SK-N-SH (cell line): ENCODE data around the gene SLC25A24. TPM values are rescaled to one million over a fixed set of nuclear protein-coding genes. Genes with fewer than 3 reads are reported as not detected.

Experiments
- CTCF ChIA-PET: fragments of 300-600, 350-600 bp; formaldehyde crosslinking; extraction: SDS; loops from one replicate; lab custom pipeline; 2021; lab: Yijun Ruan, JAX
- POLR2A ChIA-PET: fragments of 350-600 bp; sonication (Branson Sonifier 250); formaldehyde crosslinking; extraction: SDS; loops from one replicate; lab custom pipeline; 2020; ENCODE audit warnings: antibody characterized with exemption, inconsistent platforms; lab: Yijun Ruan, JAX
- DNase-seq: peaks from one replicate; pipeline ENCODE4 v3.0.0; 2012
- H2AFZ ChIP-seq: fragments of 200-600 bp; sonication (generic); 2 replicates; pipeline ENCODE4 v1.8.1; 2016; ENCODE audit warnings: antibody characterized with exemption, mild to moderate bottlenecking, low read depth
- H3F3A ChIP-seq: fragments of 200-600 bp; sonication (generic); replicated peaks from 2 replicates; pipeline ENCODE3; 2016; ENCODE audit warnings: antibody characterized with exemption, mild to moderate bottlenecking; ENCODE audit not compliant: insufficient read depth
- H3K27ac ChIP-seq, 2 experiments: fragments of 200-500 bp in 1 of 2; fragments of 200-600 bp in 1 of 2; sonication (Bioruptor generic) in 1 of 2; sonication (generic), shearing (Covaris generic) in 1 of 2; 2 replicates each; pipeline versions ENCODE4 v1.5.1 to v1.6.1; 2014 to 2016; ENCODE audit warnings: low read depth in 2 of 2, inconsistent platforms in 1 of 2, low read length in 1 of 2, mild to moderate bottlenecking in 1 of 2, mixed read lengths in 1 of 2
- H3K27me3 ChIP-seq: fragments of 200-600 bp; sonication (generic), shearing (Covaris generic); 2 replicates; pipeline ENCODE4 v1.6.1; 2016; ENCODE audit warnings: mixed run types; ENCODE audit not compliant: insufficient read depth
- H3K36me3 ChIP-seq, 2 experiments: fragments of 200-500 bp in 1 of 2; fragments of 200-600 bp in 1 of 2; sonication (Bioruptor generic) in 1 of 2; sonication (generic) in 1 of 2; replicated peaks in 1 of 2; 2 replicates each; pipeline versions ENCODE3 to v1.5.1; 2014 to 2016; ENCODE audit warnings: low read length in 1 of 2, mild to moderate bottlenecking in 1 of 2; ENCODE audit not compliant: insufficient read depth in 2 of 2, control insufficient read depth in 1 of 2
- H3K4me1 ChIP-seq, 2 experiments: fragments of 200-500 bp in 1 of 2; fragments of 200-600 bp in 1 of 2; sonication (Bioruptor generic) in 1 of 2; sonication (generic), shearing (Covaris generic) in 1 of 2; 2 replicates each; pipeline versions ENCODE4 v1.5.1 to v1.6.1; 2014 to 2016; ENCODE audit warnings: low read depth in 1 of 2, low read length in 1 of 2, mixed run types in 1 of 2; ENCODE audit not compliant: insufficient read depth in 2 of 2, control insufficient read depth in 1 of 2
- H3K4me2 ChIP-seq: fragments of 200-600 bp; sonication (generic), shearing (Covaris generic); 2 replicates; pipeline ENCODE4 v1.6.1; 2017; ENCODE audit warnings: mixed run types
- H3K4me3 ChIP-seq, 2 experiments: fragments of 200-500 bp in 1 of 2; fragments of 200-600 bp in 1 of 2; sonication (Bioruptor generic) in 1 of 2; sonication (generic), shearing (Covaris generic) in 1 of 2; 2 replicates each; pipeline versions ENCODE4 v1.5.1 to v1.8.1; 2014 to 2016; ENCODE audit warnings: low read depth in 2 of 2, inconsistent platforms in 1 of 2, low read length in 1 of 2, mild to moderate bottlenecking in 1 of 2, mixed read lengths in 1 of 2, moderate library complexity in 1 of 2
- H3K79me2 ChIP-seq: fragments of 200-600 bp; sonication (generic); 2 replicates; pipeline ENCODE4 v1.8.1; 2017; ENCODE audit warnings: mild to moderate bottlenecking; ENCODE audit not compliant: insufficient read depth
- H3K9ac ChIP-seq: fragments of 200-600 bp; sonication (generic); 2 replicates; pipeline ENCODE4 v1.6.1; 2017; ENCODE audit warnings: mixed run types
- H3K9me2 ChIP-seq: fragments of 200-600 bp; sonication (generic); 2 replicates; pipeline ENCODE4 v1.6.1; 2017; ENCODE audit warnings: mixed run types
- H3K9me3 ChIP-seq: fragments of 200-600 bp; sonication (generic); 2 replicates; pipeline ENCODE4 v1.6.1; 2017; ENCODE audit warnings: mixed run types, mild to moderate bottlenecking, moderate library complexity
- H4K20me1 ChIP-seq: fragments of 200-600 bp; sonication (generic); 2 replicates; pipeline ENCODE4 v1.6.1; 2017; ENCODE audit warnings: mild to moderate bottlenecking, mixed run types; ENCODE audit not compliant: insufficient read depth
- ELF1 ChIP-seq: IDR thresholded peaks from 2 replicates; pipeline ENCODE4 v1.4.0; 2012
- EZH2phosphoT487 ChIP-seq: fragments of 200-600 bp; sonication (generic); IDR thresholded peaks from 2 replicates; pipeline ENCODE4 v1.6.1; 2017; ENCODE audit warnings: low read depth, mixed run types, mild to moderate bottlenecking, antibody characterized with exemption, moderate library complexity, borderline replicate concordance
- FOXJ3 ChIP-seq: sonication (generic); formaldehyde crosslinking; IDR thresholded peaks from 2 replicates; pipeline ENCODE4 v1.5.1; 2020; ENCODE audit warnings: mild to moderate bottlenecking, missing genetic modification reagents
- MEF2A ChIP-seq: IDR thresholded peaks from 2 replicates; pipeline ENCODE4 v1.4.0; 2012; ENCODE audit warnings: low read depth, borderline replicate concordance
- MXI1 ChIP-seq: IDR thresholded peaks from 2 replicates; pipeline ENCODE4 v1.6.1; 2012; ENCODE audit warnings: mild to moderate bottlenecking, low read depth, low read length, improper control_type of control experiment
- NFIC ChIP-seq: IDR thresholded peaks from 2 replicates; pipeline ENCODE4 v1.4.0; 2012; ENCODE audit warnings: borderline replicate concordance
- NRF1 ChIP-seq: IDR thresholded peaks from 2 replicates; pipeline ENCODE4 v1.6.1; 2012; ENCODE audit warnings: low read depth, mild to moderate bottlenecking, low read length
- POLR2AphosphoS5 ChIP-seq: IDR thresholded peaks from 2 replicates; pipeline ENCODE4 v1.6.1; 2012; ENCODE audit warnings: low read depth, low read length
- RAD21 ChIP-seq: IDR thresholded peaks from 2 replicates; pipeline ENCODE4 v1.6.1; 2012; ENCODE audit warnings: mild to moderate bottlenecking, low read length
- RFX5 ChIP-seq: IDR thresholded peaks from 2 replicates; pipeline ENCODE4 v1.6.1; 2012; ENCODE audit warnings: mild to moderate bottlenecking, improper control_type of control experiment, low read length
- RXRA ChIP-seq: IDR thresholded peaks from 2 replicates; pipeline ENCODE4 v1.4.0; 2012; ENCODE audit warnings: low read depth, mild to moderate bottlenecking, borderline replicate concordance
- SIN3A ChIP-seq: IDR thresholded peaks from 2 replicates; pipeline ENCODE4 v1.6.1; 2012; ENCODE audit warnings: low read depth, mild to moderate bottlenecking, low read length, moderate library complexity, borderline replicate concordance
- SMC3 ChIP-seq: IDR thresholded peaks from 2 replicates; pipeline ENCODE4 v1.6.1; 2012; ENCODE audit warnings: low read depth, low read length, improper control_type of control experiment
- TAF1 ChIP-seq: IDR thresholded peaks from 2 replicates; pipeline ENCODE4 v1.6.1; 2012; ENCODE audit warnings: low read depth, mild to moderate bottlenecking, low read length, moderate library complexity, borderline replicate concordance
- TEAD4 ChIP-seq: IDR thresholded peaks from 2 replicates; pipeline ENCODE4 v1.4.0; 2012; ENCODE audit warnings: mild to moderate bottlenecking, borderline replicate concordance; ENCODE audit not compliant: insufficient read depth
- USF2 ChIP-seq: fragments of 150-350 bp; IDR thresholded peaks from 2 replicates; pipeline ENCODE4 v1.6.1; 2017; ENCODE audit warnings: antibody characterized with exemption, low read length, low read depth, borderline replicate concordance
- YY1 ChIP-seq: IDR thresholded peaks from 2 replicates; pipeline ENCODE4 v1.4.0; 2012; ENCODE audit warnings: low read depth, mild to moderate bottlenecking
- ZBTB33 ChIP-seq: IDR thresholded peaks from 2 replicates; pipeline ENCODE4 v1.4.0; 2012; ENCODE audit warnings: low read depth, borderline replicate concordance
- WGBS: methylation state at CpG from one replicate; pipeline ENCODE4 v1.1.6; 2017; ENCODE audit warnings: low lambda C conversion rate; 5-methylcytosine and 5-hydroxymethylcytosine counted together
- polyA plus RNA-seq, 3 experiments: library from polyadenylated mRNA; depleted of rRNA; stranded (reverse); fragments of >200 nt; gene quantifications; 2 replicates each; pipeline ENCODE4 v1.2.3, GENCODE V29; 2012
- TF ChIP-seq, protein P1 (sequence below): IDR thresholded peaks from 2 replicates; pipeline ENCODE4 v1.4.0; 2012; ENCODE audit warnings: low read depth
- TF ChIP-seq, protein P2 (sequence below): IDR thresholded peaks from 2 replicates; pipeline ENCODE4 v1.4.0; 2012; ENCODE audit warnings: low read depth, borderline replicate concordance

Gene SLC25A24
- polyA plus RNA-seq, 1 of the 3 experiments (the other 2 are of a cell fraction) = 11.3 TPM

- Histone ChIP-seq H3K27ac (no peak overlapping the region), H3K9me2 (no peaks in the 10 kb centered on the region), H3K79me2 (no peaks in the 10 kb centered on the region), H2AFZ (no peak overlapping the region), H3K4me1 (peaks cover 7 to 8% of the 10 kb centered on the region in 2 experiments; a peak in 3 of 4 replicates), H3K27me3 (no peaks in the 10 kb centered on the region), H3K36me3 (no peaks in the 10 kb centered on the region), H3K9ac (no peak overlapping the region), H3F3A (peaks cover 10% of the 10 kb centered on the region), H4K20me1 (no peaks in the 10 kb centered on the region), H3K4me3 (no peak overlapping the region), H3K4me2 (no peak overlapping the region), H3K9me3 (no peaks in the 10 kb centered on the region)
- ChIA-PET POLR2A (no interaction called here), CTCF (interaction anchor here (16.0 kb wide), 1 partner anchor 338 kb away, joined by 597 read pairs; no protein-coding TSS in a partner anchor)
- DNase-seq = no peak
- WGBS = 92% methylated on average over 34 of the region's 36 CpGs
- no peak for TF ChIP-seq EZH2phosphoT487
- no peak for TF ChIP-seq NRF1
- no peak for TF ChIP-seq POLR2AphosphoS5
- TF ChIP-seq ELF1 = no peak
- TF ChIP-seq, protein P1, sequence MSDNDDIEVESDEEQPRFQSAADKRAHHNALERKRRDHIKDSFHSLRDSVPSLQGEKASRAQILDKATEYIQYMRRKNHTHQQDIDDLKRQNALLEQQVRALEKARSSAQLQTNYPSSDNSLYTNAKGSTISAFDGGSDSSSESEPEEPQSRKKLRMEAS = no peak
- TF ChIP-seq FOXJ3 (CRISPR knock-in tag) = no peak
- TF ChIP-seq SIN3A = no peak
- TF ChIP-seq ZBTB33 = no peak
- no peak for TF ChIP-seq RAD21
- no peak for TF ChIP-seq RXRA
- TF ChIP-seq MEF2A = no peak
- TF ChIP-seq TAF1 = no peak
- TF ChIP-seq YY1 = no peak
- TF ChIP-seq TEAD4 = no peak
- TF ChIP-seq NFIC = no peak
- TF ChIP-seq RFX5 = no peak
Measured at GRCh38 chr1:108121358-108122143, 78.6 kb downstream of the SLC25A24 start.

- H3K4me3 ChIP-seq = no peak overlapping the region
- H3K9me3 ChIP-seq = no peaks in the 10 kb centered on the region
- no peaks in the 10 kb centered on the region for H3K36me3 ChIP-seq
- DNase-seq = no peak
- H3K4me1 ChIP-seq = peaks cover 7 to 8% of the 10 kb centered on the region in 2 experiments; a peak in 3 of 4 replicates
- peaks cover 10% of the 10 kb centered on the region for H3F3A ChIP-seq
- H2AFZ ChIP-seq = no peak overlapping the region
- no peaks in the 10 kb centered on the region for H4K20me1 ChIP-seq
- ChIA-PET POLR2A (no interaction called here), CTCF (interaction anchor here (1.7 to 16.0 kb wide), 2 partner anchors 20 to 336 kb away, joined by 3 to 597 read pairs; no protein-coding TSS in a partner anchor)
- H3K4me2 ChIP-seq = no peak overlapping the region
- WGBS = 92% methylated on average over 6 of the region's 6 CpGs
- no peak overlapping the region for H3K27ac ChIP-seq
- no peaks in the 10 kb centered on the region for H3K79me2 ChIP-seq
- no peak overlapping the region for H3K9ac ChIP-seq
- H3K27me3 ChIP-seq = no peaks in the 10 kb centered on the region
- no peaks in the 10 kb centered on the region for H3K9me2 ChIP-seq
- TF ChIP-seq SIN3A = no peak
- TF ChIP-seq, protein P2, sequence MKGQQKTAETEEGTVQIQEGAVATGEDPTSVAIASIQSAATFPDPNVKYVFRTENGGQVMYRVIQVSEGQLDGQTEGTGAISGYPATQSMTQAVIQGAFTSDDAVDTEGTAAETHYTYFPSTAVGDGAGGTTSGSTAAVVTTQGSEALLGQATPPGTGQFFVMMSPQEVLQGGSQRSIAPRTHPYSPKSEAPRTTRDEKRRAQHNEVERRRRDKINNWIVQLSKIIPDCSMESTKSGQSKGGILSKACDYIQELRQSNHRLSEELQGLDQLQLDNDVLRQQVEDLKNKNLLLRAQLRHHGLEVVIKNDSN = no peak
- TF ChIP-seq MXI1 = no peak
- TF ChIP-seq ZBTB33 = no peak
- TF ChIP-seq YY1 = no peak
- no peak for TF ChIP-seq POLR2AphosphoS5
- TF ChIP-seq USF2 = no peak
- no peak for TF ChIP-seq SMC3
Measured at GRCh38 chr1:108120163-108120562, 80.0 kb downstream of the SLC25A24 start.
